HCT116 (cell line): ENCODE results near the gene CALCOCO1. TPM values are rescaled to one million over a fixed set of nuclear protein-coding genes. Genes with fewer than 3 reads are reported as not detected.

Experiments
- ATAC-seq: fragments of 200-7000 bp; cut with Tn5 transposase; 2 replicates; pipeline ENCODE4 v1.9.1; 2020; ENCODE audit warnings: mild to moderate bottlenecking, moderate library complexity
- BruUV-seq: library from RNA; stranded (reverse); fragments of 400-500 nt; replicated peaks from 2 replicates; lab custom pipeline; 2021; lab: Mats Ljungman, UMichigan
- CTCF ChIA-PET: fragments of 300-600 bp; sonication (Branson Sonifier 250); formaldehyde crosslinking; loops from one replicate; lab custom pipeline; 2021; ENCODE audit warnings: antibody characterized with exemption; lab: Charles Lee
- POLR2A ChIA-PET: fragments of 300-600, 350-600 bp; sonication (Branson Sonifier 250); formaldehyde crosslinking; loops from one replicate; lab custom pipeline; 2021; ENCODE audit warnings: antibody characterized with exemption; lab: Charles Lee
- RAD21 ChIA-PET, 2 experiments: fragments of 300-600 bp; sonication (Branson Sonifier 250); formaldehyde crosslinking; loops; one replicate each; lab custom pipeline; 2023; ENCODE audit warnings: low total read pairs in 2 of 2; ENCODE audit not compliant: uncharacterized antibody in 2 of 2, unreplicated experiment in 2 of 2, low non-redundant PET in 1 of 2; lab: Charles Lee
- DNase-seq: peaks from one replicate; pipeline ENCODE4 v3.0.0-alpha.2; 2010; ENCODE audit warnings: low read depth, low spot score
- H2AFZ ChIP-seq: fragments of 200-600 bp; shearing (Covaris generic), sonication (generic); 2 replicates; pipeline ENCODE4 v1.6.1; 2017; ENCODE audit warnings: low read depth, mixed run types, mixed read lengths, antibody characterized with exemption, low read length; ENCODE audit not compliant: poor library complexity, severe bottlenecking
- H3K27ac ChIP-seq: 2 replicates; pipeline ENCODE4 v1.5.1; 2012; ENCODE audit warnings: low read depth, low read length
- H3K27me3 ChIP-seq: fragments of 200-600 bp; sonication (generic); 2 replicates; pipeline ENCODE4 v1.6.1; 2016; ENCODE audit warnings: mixed run types, low read length, mixed read lengths; ENCODE audit not compliant: insufficient read depth
- H3K36me3 ChIP-seq, 2 experiments: fragments of 200-500 bp in 1 of 2; fragments of 200-600 bp in 1 of 2; sonication (Bioruptor generic) in 1 of 2; sonication (generic) in 1 of 2; 2 replicates each; pipeline versions ENCODE4 v1.5.1 to v1.6.1; 2014 to 2016; ENCODE audit warnings: low read length in 2 of 2, inconsistent platforms in 1 of 2, mixed read lengths in 1 of 2, mixed run types in 1 of 2; ENCODE audit not compliant: insufficient read depth in 2 of 2, control insufficient read depth in 1 of 2
- H3K4me1 ChIP-seq, 2 experiments: fragments of 200-600 bp in 1 of 2; sonication (generic) in 1 of 2; 2 replicates each; pipeline versions ENCODE4 v1.5.1 to v1.6.1; 2012 to 2017; ENCODE audit warnings: low read length in 2 of 2, inconsistent platforms in 1 of 2, mild to moderate bottlenecking in 1 of 2, mixed read lengths in 1 of 2, mixed run types in 1 of 2, moderate library complexity in 1 of 2; ENCODE audit not compliant: insufficient read depth in 2 of 2, control insufficient read depth in 1 of 2
- H3K4me2 ChIP-seq: fragments of 200-600 bp; sonication (generic); 2 replicates; pipeline ENCODE4 v1.6.1; 2017; ENCODE audit warnings: mixed run types, low read length, mixed read lengths
- H3K4me3 ChIP-seq, 2 experiments: fragments of 200-600 bp in 1 of 2; sonication (generic) in 1 of 2; replicated peaks in 1 of 2; 2 replicates each; pipeline ENCODE4 v1.5.1; 2011 to 2016; ENCODE audit warnings: low read length in 2 of 2, control low read depth in 1 of 2, low read depth in 1 of 2, mild to moderate bottlenecking in 1 of 2, mixed read lengths in 1 of 2, mixed run types in 1 of 2
- H3K79me2 ChIP-seq: fragments of 200-600 bp; sonication (generic); 2 replicates; pipeline ENCODE4 v1.6.1; 2017; ENCODE audit warnings: mild to moderate bottlenecking, mixed run types, low read length, moderate library complexity, mixed read lengths; ENCODE audit not compliant: insufficient read depth
- H3K9ac ChIP-seq: fragments of 200-600 bp; sonication (generic); 2 replicates; pipeline ENCODE4 v1.6.1; 2016; ENCODE audit warnings: low read length, mixed read lengths
- H3K9me2 ChIP-seq: fragments of 200-600 bp; sonication (generic), shearing (Covaris generic); 2 replicates; pipeline ENCODE4 v1.6.1; 2017; ENCODE audit warnings: mixed run types, mild to moderate bottlenecking, moderate library complexity; ENCODE audit not compliant: insufficient read depth
- H3K9me3 ChIP-seq, 2 experiments: fragments of 200-500 bp in 1 of 2; fragments of 200-600 bp in 1 of 2; sonication (Bioruptor generic) in 1 of 2; sonication (generic) in 1 of 2; 2 replicates each; pipeline ENCODE4 v1.6.1; 2014 to 2017; ENCODE audit warnings: low read length in 2 of 2, mixed read lengths in 2 of 2, inconsistent platforms in 1 of 2, low read depth in 1 of 2, mild to moderate bottlenecking in 1 of 2, mixed run types in 1 of 2, moderate library complexity in 1 of 2; ENCODE audit not compliant: control insufficient read depth in 1 of 2, insufficient read depth in 1 of 2
- H4K20me1 ChIP-seq: fragments of 200-600 bp; sonication (generic), shearing (Covaris generic); 2 replicates; pipeline ENCODE4 v1.6.1; 2017; ENCODE audit warnings: mixed run types, mild to moderate bottlenecking, moderate library complexity; ENCODE audit not compliant: insufficient read depth
- CEBPB ChIP-seq: IDR thresholded peaks from 2 replicates; pipeline ENCODE4 v1.6.1; 2012; ENCODE audit warnings: low read depth
- ELF1 ChIP-seq: IDR thresholded peaks from 2 replicates; pipeline ENCODE4 v1.6.1; 2012; ENCODE audit warnings: low read depth, borderline replicate concordance
- EZH2 ChIP-seq: fragments of 200-600 bp; sonication (generic); IDR thresholded peaks from 2 replicates; pipeline ENCODE4 v1.6.1; 2017; ENCODE audit warnings: antibody characterized with exemption, mixed run types
- FOSL1 ChIP-seq: IDR thresholded peaks from 2 replicates; pipeline ENCODE4 v1.6.1; 2012; ENCODE audit warnings: low read depth
- JUND ChIP-seq: IDR thresholded peaks from 2 replicates; pipeline ENCODE4 v1.6.1; 2012
- POLR2AphosphoS5 ChIP-seq: IDR thresholded peaks from 2 replicates; pipeline ENCODE4 v1.6.1; 2011; ENCODE audit warnings: mild to moderate bottlenecking, low read depth, low read length, moderate library complexity
- RAD21 ChIP-seq: IDR thresholded peaks from 2 replicates; pipeline ENCODE4 v1.6.1; 2012; ENCODE audit warnings: low read depth, mild to moderate bottlenecking
- SIN3A ChIP-seq: IDR thresholded peaks from 2 replicates; pipeline ENCODE4 v1.6.1; 2012; ENCODE audit warnings: low read depth
- SRF ChIP-seq: IDR thresholded peaks from 2 replicates; pipeline ENCODE4 v1.6.1; 2012; ENCODE audit warnings: low read depth
- YY1 ChIP-seq: IDR thresholded peaks from 2 replicates; pipeline ENCODE4 v1.6.1; 2011; ENCODE audit warnings: low read length, low read depth, moderate library complexity, mild to moderate bottlenecking; ENCODE audit not compliant: insufficient replicate concordance; ENCODE audit errors: extremely low read depth
- ZBTB33 ChIP-seq: IDR thresholded peaks from 2 replicates; pipeline ENCODE4 v1.6.1; 2011; ENCODE audit warnings: mild to moderate bottlenecking, low read length, moderate library complexity; ENCODE audit not compliant: insufficient replicate concordance; ENCODE audit errors: extremely low read depth
- ZNF274 ChIP-seq: fragments of 200-500 bp; sonication (Bioruptor generic); IDR thresholded peaks from 2 replicates; pipeline ENCODE4 v1.6.1; 2014; ENCODE audit warnings: mild to moderate bottlenecking, low read depth, low read length, inconsistent platforms
- intact Hi-C: fragments of 100-400 bp; cut with micrococcal nuclease; formaldehyde crosslinking; loops from 2 replicates; pipeline ENCODE4 v1.10.0; 2022
- total RNA-seq: library from RNA; stranded (reverse); gene quantifications from one replicate; pipeline ENCODE4 v1.2.1, GENCODE V29; 2021; ENCODE audit not compliant: unreplicated experiment
- TF ChIP-seq, protein P1 (sequence below), 3 experiments: fragments of 200-600 bp in 1 of 3; sonication (generic) in 1 of 3; IDR thresholded peaks in 2 of 3; conservative IDR thresholded peaks in 1 of 3; 2 replicates each; pipeline ENCODE4 v1.5.1; 2012 to 2017; ENCODE audit warnings: low read depth in 2 of 3, low read length in 2 of 3, antibody characterized with exemption in 1 of 3, borderline replicate concordance in 1 of 3, control low read depth in 1 of 3, mild to moderate bottlenecking in 1 of 3, mixed read lengths in 1 of 3, mixed run types in 1 of 3, moderate library complexity in 1 of 3; ENCODE audit not compliant: insufficient read depth in 1 of 3
- TF ChIP-seq, protein P2 (sequence below): IDR thresholded peaks from 2 replicates; pipeline ENCODE4 v1.6.1; 2012; ENCODE audit warnings: low read depth
- TF ChIP-seq, protein P3 (sequence below): IDR thresholded peaks from 2 replicates; pipeline ENCODE4 v1.6.1; 2012

The CALCOCO1 gene
- total RNA-seq, 1 experiment from 2014 or later, result 42.6 TPM

GRCh38 chr12:53754188-53754585, 26.9 kb upstream of the CALCOCO1 start:
- no peak for ATAC-seq
- DNase-seq, result no peak
- H3K9me3 ChIP-seq, result no peaks in the 10 kb centered on the region
- H3K9ac ChIP-seq, result no peak overlapping the region
- H2AFZ ChIP-seq, result no peak overlapping the region
- H3K9me2 ChIP-seq, result no peaks in the 10 kb centered on the region
- peaks cover 3 to 13% of the 10 kb centered on the region in 2 experiments; a peak in 3 of 4 replicates for H3K4me1 ChIP-seq
- CTCF ChIA-PET, result interaction anchor here (1.8 kb wide), 1 partner anchor 11 kb away, joined by 7 read pairs; no protein-coding TSS in a partner anchor
- intact Hi-C loops, result no loop called here
- POLR2A ChIA-PET, result no interaction called here
- H3K4me3 ChIP-seq, result no peak overlapping the region
- H3K27me3 ChIP-seq, result peaks cover 6% of the 10 kb centered on the region; the same call in 1 of the 2 replicates
- H3K4me2 ChIP-seq, result no peak overlapping the region
- H3K36me3 ChIP-seq, result no peaks in the 10 kb centered on the region
- H3K79me2 ChIP-seq, result no peaks in the 10 kb centered on the region
- no peak overlapping the region for H3K27ac ChIP-seq
- TF ChIP-seq ZNF274, result no peak
- TF ChIP-seq ELF1, result no peak
- TF ChIP-seq, protein P1, sequence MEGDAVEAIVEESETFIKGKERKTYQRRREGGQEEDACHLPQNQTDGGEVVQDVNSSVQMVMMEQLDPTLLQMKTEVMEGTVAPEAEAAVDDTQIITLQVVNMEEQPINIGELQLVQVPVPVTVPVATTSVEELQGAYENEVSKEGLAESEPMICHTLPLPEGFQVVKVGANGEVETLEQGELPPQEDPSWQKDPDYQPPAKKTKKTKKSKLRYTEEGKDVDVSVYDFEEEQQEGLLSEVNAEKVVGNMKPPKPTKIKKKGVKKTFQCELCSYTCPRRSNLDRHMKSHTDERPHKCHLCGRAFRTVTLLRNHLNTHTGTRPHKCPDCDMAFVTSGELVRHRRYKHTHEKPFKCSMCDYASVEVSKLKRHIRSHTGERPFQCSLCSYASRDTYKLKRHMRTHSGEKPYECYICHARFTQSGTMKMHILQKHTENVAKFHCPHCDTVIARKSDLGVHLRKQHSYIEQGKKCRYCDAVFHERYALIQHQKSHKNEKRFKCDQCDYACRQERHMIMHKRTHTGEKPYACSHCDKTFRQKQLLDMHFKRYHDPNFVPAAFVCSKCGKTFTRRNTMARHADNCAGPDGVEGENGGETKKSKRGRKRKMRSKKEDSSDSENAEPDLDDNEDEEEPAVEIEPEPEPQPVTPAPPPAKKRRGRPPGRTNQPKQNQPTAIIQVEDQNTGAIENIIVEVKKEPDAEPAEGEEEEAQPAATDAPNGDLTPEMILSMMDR (IDR thresholded peaks at IDR 0.05 in 2 of 3, conservative IDR thresholded peaks at IDR 0.05 in 1 of 3; ENCODE audit: borderline replicate concordance in 1 of 3, insufficient read depth in 1 of 3, low read depth in 2 of 3, low read length in 2 of 3), result no peak
- no peak for TF ChIP-seq ZBTB33
- TF ChIP-seq, protein P2, sequence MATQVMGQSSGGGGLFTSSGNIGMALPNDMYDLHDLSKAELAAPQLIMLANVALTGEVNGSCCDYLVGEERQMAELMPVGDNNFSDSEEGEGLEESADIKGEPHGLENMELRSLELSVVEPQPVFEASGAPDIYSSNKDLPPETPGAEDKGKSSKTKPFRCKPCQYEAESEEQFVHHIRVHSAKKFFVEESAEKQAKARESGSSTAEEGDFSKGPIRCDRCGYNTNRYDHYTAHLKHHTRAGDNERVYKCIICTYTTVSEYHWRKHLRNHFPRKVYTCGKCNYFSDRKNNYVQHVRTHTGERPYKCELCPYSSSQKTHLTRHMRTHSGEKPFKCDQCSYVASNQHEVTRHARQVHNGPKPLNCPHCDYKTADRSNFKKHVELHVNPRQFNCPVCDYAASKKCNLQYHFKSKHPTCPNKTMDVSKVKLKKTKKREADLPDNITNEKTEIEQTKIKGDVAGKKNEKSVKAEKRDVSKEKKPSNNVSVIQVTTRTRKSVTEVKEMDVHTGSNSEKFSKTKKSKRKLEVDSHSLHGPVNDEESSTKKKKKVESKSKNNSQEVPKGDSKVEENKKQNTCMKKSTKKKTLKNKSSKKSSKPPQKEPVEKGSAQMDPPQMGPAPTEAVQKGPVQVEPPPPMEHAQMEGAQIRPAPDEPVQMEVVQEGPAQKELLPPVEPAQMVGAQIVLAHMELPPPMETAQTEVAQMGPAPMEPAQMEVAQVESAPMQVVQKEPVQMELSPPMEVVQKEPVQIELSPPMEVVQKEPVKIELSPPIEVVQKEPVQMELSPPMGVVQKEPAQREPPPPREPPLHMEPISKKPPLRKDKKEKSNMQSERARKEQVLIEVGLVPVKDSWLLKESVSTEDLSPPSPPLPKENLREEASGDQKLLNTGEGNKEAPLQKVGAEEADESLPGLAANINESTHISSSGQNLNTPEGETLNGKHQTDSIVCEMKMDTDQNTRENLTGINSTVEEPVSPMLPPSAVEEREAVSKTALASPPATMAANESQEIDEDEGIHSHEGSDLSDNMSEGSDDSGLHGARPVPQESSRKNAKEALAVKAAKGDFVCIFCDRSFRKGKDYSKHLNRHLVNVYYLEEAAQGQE, result no peak
- TF ChIP-seq YY1, result no peak
- no peak for TF ChIP-seq FOSL1
- TF ChIP-seq SRF, result no peak
- TF ChIP-seq RAD21, result no peak
- no peak for TF ChIP-seq POLR2AphosphoS5
- TF ChIP-seq, protein P3, sequence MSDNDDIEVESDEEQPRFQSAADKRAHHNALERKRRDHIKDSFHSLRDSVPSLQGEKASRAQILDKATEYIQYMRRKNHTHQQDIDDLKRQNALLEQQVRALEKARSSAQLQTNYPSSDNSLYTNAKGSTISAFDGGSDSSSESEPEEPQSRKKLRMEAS, result no peak
- no peak for TF ChIP-seq EZH2
- no peak for TF ChIP-seq CEBPB
- no peak for TF ChIP-seq SIN3A
- no peak for TF ChIP-seq JUND
- no TSS peak for BruUV-seq
- H4K20me1 ChIP-seq, result no peaks in the 10 kb centered on the region
- RAD21 ChIA-PET, result no interaction called here
